Tibial nerve (tissue), 4 donors: Measurements from ENCODE around the gene NCR2. TPM values are rescaled to one million over a fixed set of nuclear protein-coding genes. Genes with fewer than 3 reads are reported as not detected.

Source experiments
- DNase-seq, 2 donors: peaks; one replicate each; pipeline ENCODE4 v3.0.0-alpha.2; 2019; ENCODE audit warnings: low spot score in 2 of 2
- H3K27ac ChIP-seq, 4 donors: fragments of 200-600 bp; sonication (generic) in 3 of 4; one replicate each; pipeline ENCODE4 v1.5.1; 2017 to 2019; ENCODE audit warnings: mild to moderate bottlenecking in 1 of 4
- H3K27me3 ChIP-seq, 2 donors: fragments of 200-600 bp; sonication (generic) in 1 of 2; one replicate each; pipeline versions ENCODE4 v1.5.1 to v1.6.0; 2017 to 2019
- H3K36me3 ChIP-seq, 3 donors: fragments of 200-600 bp; sonication (generic); one replicate each; pipeline ENCODE4 v1.5.1; 2018 to 2019
- H3K4me1 ChIP-seq, 4 donors: fragments of 200-600 bp; sonication (generic) in 3 of 4; one replicate each; pipeline ENCODE4 v1.5.1; 2017 to 2019
- H3K4me3 ChIP-seq, 4 donors: fragments of 200-600 bp; sonication (generic) in 3 of 4; one replicate each; pipeline ENCODE4 v1.5.1; 2017 to 2019; ENCODE audit warnings: mild to moderate bottlenecking in 1 of 4, moderate library complexity in 1 of 4
- H3K9me3 ChIP-seq, 4 donors: fragments of 200-600 bp; sonication (generic) in 3 of 4; one replicate each; pipeline ENCODE4 v1.5.1; 2017 to 2019
- EP300 ChIP-seq, 2 donors: sonication (generic); formaldehyde crosslinking; IDR thresholded peaks; one replicate each; pipeline ENCODE4 v1.6.1; 2017; ENCODE audit warnings: antibody characterized with exemption in 2 of 2, mild to moderate bottlenecking in 1 of 2
- POLR2A ChIP-seq, 2 donors: fragments of 450-650 bp; IDR thresholded peaks; one replicate each; pipeline ENCODE4 v1.6.1; 2017; ENCODE audit warnings: antibody characterized with exemption in 2 of 2, mild to moderate bottlenecking in 2 of 2, moderate library complexity in 2 of 2
- WGBS, 2 donors: methylation state at CpG; one replicate each; pipeline ENCODE4 v1.1.5; 2018; 5-methylcytosine and 5-hydroxymethylcytosine counted together
- total RNA-seq, 4 donors: library from RNA; depleted of rRNA; stranded (reverse); fragments of >200 nt; gene quantifications; one replicate each; pipeline ENCODE4 v1.1.0, GENCODE V29; 2016
- TF ChIP-seq, protein P1 (sequence below), 5 experiments: fragments of 200-600 bp in 3 of 5; fragments of 450-650 bp in 2 of 5; sonication (generic) in 3 of 5; IDR thresholded peaks; one replicate each; pipeline ENCODE4 v1.5.1; 2016 to 2019; ENCODE audit warnings: antibody characterized with exemption in 5 of 5, mild to moderate bottlenecking in 3 of 5, moderate library complexity in 2 of 5

Gene NCR2
- total RNA-seq, 4 donors from 2014 or later = not detected

DNA sequence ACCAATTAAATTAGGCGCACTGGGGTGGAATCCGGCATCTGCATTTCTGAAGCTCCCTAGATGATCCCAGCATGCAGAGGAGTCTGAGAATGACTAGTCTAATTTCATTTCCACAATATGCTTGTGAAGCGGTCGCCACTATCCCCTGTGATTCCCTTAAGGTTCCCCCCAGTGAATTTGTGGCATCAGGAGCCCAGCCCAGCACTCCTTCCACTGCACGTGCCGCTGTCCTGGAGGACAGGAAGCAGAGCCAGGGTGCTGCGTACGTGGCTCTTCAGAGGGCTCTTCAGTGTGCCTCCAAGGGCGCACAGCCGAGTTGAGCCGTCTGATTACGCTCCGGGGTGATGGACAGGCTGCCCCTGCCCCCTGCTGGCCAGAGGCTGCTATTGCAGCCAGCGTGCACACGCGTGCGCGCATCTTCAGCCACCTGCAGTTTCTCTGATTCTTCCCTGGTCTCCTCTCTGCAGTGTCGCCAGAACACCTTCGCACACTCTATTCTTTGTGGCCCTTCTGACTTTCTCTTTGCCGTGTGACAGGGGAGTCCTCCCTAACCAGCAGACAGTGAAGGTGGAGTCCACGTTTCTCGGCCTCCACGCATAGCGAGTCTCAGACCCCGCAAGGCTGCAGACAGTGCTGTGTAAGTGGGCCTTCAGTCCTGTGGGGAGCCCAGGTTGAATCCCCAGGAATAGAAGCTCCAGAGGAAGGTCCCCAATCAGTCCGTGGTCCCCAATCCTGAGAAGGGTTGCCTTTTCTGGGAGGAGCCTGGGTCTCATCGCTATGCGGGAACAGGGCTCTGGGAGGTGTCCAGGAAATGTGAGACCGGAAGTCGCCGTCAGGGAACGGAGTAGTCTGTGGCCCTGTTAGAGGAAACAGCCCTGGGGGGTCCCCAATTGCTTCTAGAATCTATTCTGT, 16.5 kb upstream of the NCR2 start:
- Histone ChIP-seq H3K9me3 (no peaks in the 10 kb centered on the region), H3K27me3 (peaks cover 0 to 42% of the 10 kb centered on the region in 2 donors), H3K27ac (no peak overlapping the region), H3K4me3 (peak overlapping the region in 3 of 4 donors; percentile 13 to 45 (median 16)), H3K36me3 (no peaks in the 10 kb centered on the region), H3K4me1 (peaks cover 0 to 12% (median 2%) of the 10 kb centered on the region in 4 donors)
- 17 to 20% methylated on average over 30 to 32 of the region's 33 CpGs for WGBS, 2 donors
- DNase-seq = peak; percentile 52 to 67
- TF ChIP-seq, protein P1, sequence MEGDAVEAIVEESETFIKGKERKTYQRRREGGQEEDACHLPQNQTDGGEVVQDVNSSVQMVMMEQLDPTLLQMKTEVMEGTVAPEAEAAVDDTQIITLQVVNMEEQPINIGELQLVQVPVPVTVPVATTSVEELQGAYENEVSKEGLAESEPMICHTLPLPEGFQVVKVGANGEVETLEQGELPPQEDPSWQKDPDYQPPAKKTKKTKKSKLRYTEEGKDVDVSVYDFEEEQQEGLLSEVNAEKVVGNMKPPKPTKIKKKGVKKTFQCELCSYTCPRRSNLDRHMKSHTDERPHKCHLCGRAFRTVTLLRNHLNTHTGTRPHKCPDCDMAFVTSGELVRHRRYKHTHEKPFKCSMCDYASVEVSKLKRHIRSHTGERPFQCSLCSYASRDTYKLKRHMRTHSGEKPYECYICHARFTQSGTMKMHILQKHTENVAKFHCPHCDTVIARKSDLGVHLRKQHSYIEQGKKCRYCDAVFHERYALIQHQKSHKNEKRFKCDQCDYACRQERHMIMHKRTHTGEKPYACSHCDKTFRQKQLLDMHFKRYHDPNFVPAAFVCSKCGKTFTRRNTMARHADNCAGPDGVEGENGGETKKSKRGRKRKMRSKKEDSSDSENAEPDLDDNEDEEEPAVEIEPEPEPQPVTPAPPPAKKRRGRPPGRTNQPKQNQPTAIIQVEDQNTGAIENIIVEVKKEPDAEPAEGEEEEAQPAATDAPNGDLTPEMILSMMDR (IDR thresholded peaks at IDR 0.05) = peak; percentile 95 to 100 (median 98)
- no peak for TF ChIP-seq POLR2A (IDR thresholded peaks at IDR 0.05)

DNA sequence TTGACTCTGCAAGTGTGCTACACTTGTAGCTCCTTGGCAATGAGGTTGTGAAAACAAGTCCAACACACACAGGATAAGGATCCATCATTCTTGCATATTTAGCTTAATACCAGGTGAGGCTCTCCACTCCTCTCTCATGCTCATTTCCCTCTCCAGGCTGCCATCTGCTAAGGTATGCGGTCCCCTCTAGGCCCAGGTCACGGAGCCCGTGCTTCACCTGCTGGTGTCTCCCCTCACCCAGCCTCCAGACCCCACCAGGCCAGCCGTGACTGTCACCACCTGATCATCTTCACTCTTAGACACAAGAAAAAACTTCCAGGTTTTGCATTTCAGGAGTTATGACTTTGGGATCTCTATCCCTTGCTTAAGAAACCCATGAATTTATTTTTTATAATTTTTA, 14.2 kb upstream of the NCR2 start:
- Histone ChIP-seq H3K4me3 (no peak overlapping the region), H3K4me1 (peaks cover 0 to 12% (median 2%) of the 10 kb centered on the region in 4 donors), H3K36me3 (no peaks in the 10 kb centered on the region), H3K9me3 (no peaks in the 10 kb centered on the region), H3K27me3 (peaks cover 0 to 45% of the 10 kb centered on the region in 2 donors), H3K27ac (no peak overlapping the region)
- no peak for DNase-seq
- no peak for TF ChIP-seq EP300 (IDR thresholded peaks at IDR 0.05)
- TF ChIP-seq, protein P1 (IDR thresholded peaks at IDR 0.05) = no peak
- no peak for TF ChIP-seq POLR2A (IDR thresholded peaks at IDR 0.05)
- WGBS, 2 donors = 73 to 88% methylated on average over 4 of the region's 4 CpGs

DNA sequence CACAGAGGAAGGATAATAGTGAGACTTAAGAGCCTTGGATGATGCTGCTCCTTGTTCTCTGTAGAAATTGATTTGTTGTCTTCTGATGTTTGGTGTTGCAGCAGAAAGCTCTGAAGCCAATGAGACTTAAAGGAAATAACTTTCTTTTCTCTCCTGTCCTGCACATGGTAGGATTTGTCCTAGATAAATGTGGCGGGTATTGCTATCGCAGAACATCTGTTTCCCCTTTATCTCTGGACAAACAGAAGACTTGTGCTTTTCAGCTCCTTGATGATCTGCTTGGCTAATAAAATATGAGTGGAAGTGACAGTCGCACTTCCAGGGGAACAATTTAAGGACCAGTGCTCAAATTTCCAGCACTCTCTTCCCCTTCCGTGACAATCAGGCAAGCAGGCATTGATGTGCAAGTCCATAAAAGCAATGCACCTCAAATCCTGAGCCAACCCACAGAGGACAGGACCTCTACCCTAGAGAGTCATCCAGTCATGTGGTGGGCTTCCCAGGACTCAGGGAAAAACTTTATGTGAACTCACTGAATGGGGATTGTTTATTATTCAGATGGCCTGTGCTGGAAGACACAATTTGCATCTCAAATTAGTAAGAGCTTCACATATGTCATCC, 9.9 kb upstream of the NCR2 start:
- no peaks in the 10 kb centered on the region for H3K36me3 ChIP-seq
- H3K27ac ChIP-seq = no peak overlapping the region
- H3K4me1 ChIP-seq = no peaks in the 10 kb centered on the region
- H3K4me3 ChIP-seq = no peak overlapping the region
- H3K27me3 ChIP-seq = peaks cover 0 to 47% of the 10 kb centered on the region in 2 donors
- TF ChIP-seq EP300 (IDR thresholded peaks at IDR 0.05) = no peak
- TF ChIP-seq, protein P1 (IDR thresholded peaks at IDR 0.05) = no peak
- no peak for TF ChIP-seq POLR2A (IDR thresholded peaks at IDR 0.05)
- no peaks in the 10 kb centered on the region for H3K9me3 ChIP-seq
- DNase-seq = no peak
- 56 to 57% methylated on average over 4 of the region's 4 CpGs for WGBS, 2 donors

DNA sequence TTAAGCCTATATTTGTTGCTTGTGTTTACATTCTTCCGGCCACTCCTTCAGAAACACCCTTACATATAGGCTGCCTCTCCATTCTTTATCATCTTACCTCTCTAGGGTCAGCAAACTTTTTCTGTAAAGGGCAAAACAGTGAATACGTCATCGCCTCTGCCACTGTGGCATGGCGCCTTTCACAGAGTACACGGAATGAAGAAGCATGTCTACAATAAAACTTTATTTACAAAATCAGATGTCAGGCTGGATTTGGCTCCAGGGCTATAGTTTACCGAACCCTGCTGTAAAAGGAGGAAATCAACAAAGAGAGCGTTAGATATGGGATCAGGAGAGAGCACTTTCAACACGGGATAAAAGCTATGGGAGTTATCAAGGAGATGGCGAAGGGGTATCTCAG, 9.3 kb upstream of the NCR2 start:
- DNase-seq = no peak
- Histone ChIP-seq H3K9me3 (no peaks in the 10 kb centered on the region), H3K36me3 (no peaks in the 10 kb centered on the region), H3K27ac (no peak overlapping the region), H3K4me1 (no peaks in the 10 kb centered on the region), H3K27me3 (peaks cover 0 to 47% of the 10 kb centered on the region in 2 donors), H3K4me3 (no peak overlapping the region)
- TF ChIP-seq, protein P1 (IDR thresholded peaks at IDR 0.05) = no peak
- TF ChIP-seq EP300 (IDR thresholded peaks at IDR 0.05) (no peak), POLR2A (IDR thresholded peaks at IDR 0.05) (no peak)
- 60 to 68% methylated on average over 9 of the region's 9 CpGs for WGBS, 2 donors

DNA sequence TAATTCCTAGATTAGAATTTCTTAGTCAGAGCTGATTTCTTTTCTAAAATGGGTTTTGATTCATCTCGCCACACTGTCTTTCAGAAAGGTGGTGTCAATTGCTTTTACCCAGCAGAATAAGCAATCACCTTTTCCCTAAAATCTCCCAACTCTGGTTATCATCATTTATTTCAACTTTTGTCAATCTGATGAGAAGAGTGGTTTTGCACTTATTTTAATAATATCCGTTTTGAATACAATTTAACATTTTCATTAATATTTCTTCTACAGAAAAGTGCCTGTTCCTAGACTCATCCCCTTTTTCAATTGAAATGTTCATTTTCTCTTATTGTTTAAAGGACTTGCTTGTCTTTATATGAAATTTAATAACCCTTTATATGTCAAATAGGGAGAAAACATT, 8.2 kb upstream of the NCR2 start:
- TF ChIP-seq, protein P1 (IDR thresholded peaks at IDR 0.05) = no peak
- TF ChIP-seq POLR2A (IDR thresholded peaks at IDR 0.05) (no peak), EP300 (IDR thresholded peaks at IDR 0.05) (no peak)
- WGBS, 2 donors = 77 to 83% methylated on average over 2 of the region's 2 CpGs
- DNase-seq = no peak
- no peaks in the 10 kb centered on the region for H3K4me1 ChIP-seq
- no peaks in the 10 kb centered on the region for H3K36me3 ChIP-seq
- peaks cover 0 to 47% of the 10 kb centered on the region in 2 donors for H3K27me3 ChIP-seq
- H3K9me3 ChIP-seq = no peaks in the 10 kb centered on the region
- no peak overlapping the region for H3K4me3 ChIP-seq
- no peak overlapping the region for H3K27ac ChIP-seq
